Right lobe of liver (tissue), 4 donors: ENCODE results near the gene APMAP.

Experiments used
- POLR2A ChIP-seq: fragments of 450-650 bp; IDR thresholded peaks from one replicate; pipeline ENCODE4 v1.6.1; 2017; ENCODE audit warnings: antibody characterized with exemption, mild to moderate bottlenecking
- TF ChIP-seq, protein P1 (sequence below), 4 donors: fragments of 200-600 bp in 3 of 4; fragments of 450-650 bp in 1 of 4; IDR thresholded peaks; one replicate each; pipeline versions ENCODE4 v1.5.1 to v1.8.0; 2016 to 2022; ENCODE audit warnings: antibody characterized with exemption in 4 of 4, mild to moderate bottlenecking in 2 of 4
- donor health status: DM: no; HTN: no; CAD: no.
- donor health status: DM: no; HTN: no; CAD: no.
- donor health status: DM: no; HTN: yes; CAD: no.

GRCh38 chr20:24970754-24971153 is 21.8 kb downstream of the APMAP start:
- TF ChIP-seq POLR2A = no peak
- TF ChIP-seq, protein P1, sequence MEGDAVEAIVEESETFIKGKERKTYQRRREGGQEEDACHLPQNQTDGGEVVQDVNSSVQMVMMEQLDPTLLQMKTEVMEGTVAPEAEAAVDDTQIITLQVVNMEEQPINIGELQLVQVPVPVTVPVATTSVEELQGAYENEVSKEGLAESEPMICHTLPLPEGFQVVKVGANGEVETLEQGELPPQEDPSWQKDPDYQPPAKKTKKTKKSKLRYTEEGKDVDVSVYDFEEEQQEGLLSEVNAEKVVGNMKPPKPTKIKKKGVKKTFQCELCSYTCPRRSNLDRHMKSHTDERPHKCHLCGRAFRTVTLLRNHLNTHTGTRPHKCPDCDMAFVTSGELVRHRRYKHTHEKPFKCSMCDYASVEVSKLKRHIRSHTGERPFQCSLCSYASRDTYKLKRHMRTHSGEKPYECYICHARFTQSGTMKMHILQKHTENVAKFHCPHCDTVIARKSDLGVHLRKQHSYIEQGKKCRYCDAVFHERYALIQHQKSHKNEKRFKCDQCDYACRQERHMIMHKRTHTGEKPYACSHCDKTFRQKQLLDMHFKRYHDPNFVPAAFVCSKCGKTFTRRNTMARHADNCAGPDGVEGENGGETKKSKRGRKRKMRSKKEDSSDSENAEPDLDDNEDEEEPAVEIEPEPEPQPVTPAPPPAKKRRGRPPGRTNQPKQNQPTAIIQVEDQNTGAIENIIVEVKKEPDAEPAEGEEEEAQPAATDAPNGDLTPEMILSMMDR (IDR thresholded peaks at IDR 0.05) = no peak
